GM19467 (cell line): ENCODE results near the gene KIF6.

ENCODE experiments used
- ATAC-seq: cut with Tn5 transposase; IDR thresholded peaks from one replicate; pipeline ENCODE4 v1.9.1; 2021; ENCODE audit warnings: mild to moderate bottlenecking, moderate library complexity; ENCODE audit not compliant: unreplicated experiment

Gene KIF6

DNA sequence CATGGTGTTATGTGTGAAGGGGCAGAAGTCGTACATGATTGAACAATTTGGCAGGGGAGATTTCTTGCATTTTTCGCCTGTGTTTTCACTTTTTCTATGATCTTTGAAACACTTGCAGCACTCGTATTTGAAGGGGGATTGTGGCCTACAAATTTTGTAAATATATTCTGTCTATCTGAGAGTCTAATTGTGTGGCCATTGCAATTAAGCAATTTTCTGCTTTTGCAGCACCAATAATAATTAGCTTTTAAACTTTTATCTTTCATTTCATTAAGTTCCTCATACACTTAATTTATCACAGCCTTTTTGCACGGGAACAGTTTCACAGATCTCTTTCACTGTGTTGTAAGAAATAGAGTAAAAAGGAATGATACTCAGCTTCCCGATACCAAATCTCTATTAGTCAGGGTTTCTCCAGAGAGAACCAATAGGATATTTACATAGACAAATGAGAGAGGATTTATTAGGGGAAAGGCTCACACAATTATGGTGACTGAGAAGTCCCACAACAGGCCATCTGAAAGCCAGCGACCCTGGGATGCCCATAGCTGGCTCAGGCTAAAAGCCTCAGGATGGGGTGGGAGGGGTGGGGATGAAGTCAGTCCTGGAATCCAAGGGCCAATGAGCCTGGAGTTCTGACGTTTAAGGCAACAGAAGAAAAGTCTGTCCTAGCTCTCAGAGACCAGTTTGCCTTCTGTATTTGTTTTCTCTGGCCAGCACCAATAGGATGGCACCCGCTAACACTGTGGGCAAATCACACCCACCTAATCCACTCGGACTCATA, 58.3 kb downstream of the KIF6 start:
- no peak for ATAC-seq

DNA sequence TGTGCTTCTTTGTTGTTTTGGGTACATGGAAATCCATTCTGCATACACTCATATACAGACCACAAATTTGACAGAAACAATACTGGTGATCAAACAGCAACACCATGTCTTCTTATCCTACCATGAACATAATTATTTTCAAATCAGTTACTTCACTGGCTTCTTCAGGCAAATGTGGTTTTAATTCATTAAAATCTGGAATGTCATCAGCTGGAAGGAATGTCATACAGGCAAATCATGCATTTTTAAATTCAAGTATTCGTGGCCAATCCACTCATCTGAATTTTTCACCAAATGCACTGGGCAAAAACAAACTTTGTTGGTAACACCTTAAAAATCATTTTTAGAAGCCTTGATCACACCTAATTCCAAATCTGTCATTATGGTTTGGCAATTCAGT, 59.3 kb downstream of the KIF6 start:
- no peak for ATAC-seq

DNA sequence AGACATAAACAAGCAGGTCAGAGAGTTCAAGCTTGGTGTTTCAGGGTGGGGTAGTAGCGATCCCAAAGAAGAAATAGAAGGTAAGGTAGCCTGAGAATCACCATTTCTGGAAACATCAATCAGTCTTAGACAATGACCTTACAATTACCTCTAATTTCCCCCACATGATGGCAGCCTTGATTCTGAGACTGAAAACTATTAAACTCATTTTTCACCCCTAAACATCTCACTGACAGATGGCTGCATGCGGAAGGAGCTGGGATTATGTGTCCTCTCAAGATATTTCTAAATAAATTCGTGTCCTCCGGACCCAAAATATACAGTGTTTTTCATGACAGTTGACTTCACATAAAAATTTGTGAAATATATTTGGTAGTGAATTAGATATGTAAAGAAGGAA, 61.0 kb downstream of the KIF6 start:
- ATAC-seq, result no peak

DNA sequence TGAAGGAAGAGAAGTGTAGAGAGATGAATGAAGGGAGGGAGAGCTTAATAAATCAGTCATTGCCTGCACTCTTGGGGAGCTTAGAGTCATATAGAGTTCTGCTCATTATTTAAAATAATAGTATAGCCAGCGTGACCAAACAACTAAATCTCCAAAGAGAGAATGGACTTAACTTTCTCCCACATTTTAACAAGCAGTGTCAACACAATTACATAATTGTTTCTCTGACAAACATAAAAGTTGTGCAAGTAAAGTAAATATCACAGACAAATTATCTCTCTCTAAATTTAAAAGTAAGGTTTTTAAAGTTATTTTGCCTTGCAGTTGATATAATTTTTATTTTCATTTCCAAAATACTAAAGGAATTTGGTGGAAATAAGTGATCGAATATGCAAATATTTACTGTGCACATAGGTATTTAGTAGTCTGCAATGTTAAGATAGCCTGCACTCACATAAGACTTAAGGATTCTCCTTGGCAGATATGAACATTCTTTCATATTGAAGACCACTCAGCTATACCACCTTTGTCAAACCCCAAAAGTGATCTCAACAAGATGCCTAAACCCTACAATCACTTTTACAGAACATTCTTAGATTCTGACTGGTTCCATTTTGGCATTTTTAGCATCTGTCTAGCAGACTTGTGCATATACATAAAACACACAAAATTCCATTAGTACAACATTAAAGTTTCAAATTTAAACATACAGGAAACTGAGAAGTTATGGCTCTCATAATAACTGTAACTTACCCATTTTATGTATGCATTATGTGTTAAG, 67.7 kb downstream of the KIF6 start:
- no peak for ATAC-seq

DNA sequence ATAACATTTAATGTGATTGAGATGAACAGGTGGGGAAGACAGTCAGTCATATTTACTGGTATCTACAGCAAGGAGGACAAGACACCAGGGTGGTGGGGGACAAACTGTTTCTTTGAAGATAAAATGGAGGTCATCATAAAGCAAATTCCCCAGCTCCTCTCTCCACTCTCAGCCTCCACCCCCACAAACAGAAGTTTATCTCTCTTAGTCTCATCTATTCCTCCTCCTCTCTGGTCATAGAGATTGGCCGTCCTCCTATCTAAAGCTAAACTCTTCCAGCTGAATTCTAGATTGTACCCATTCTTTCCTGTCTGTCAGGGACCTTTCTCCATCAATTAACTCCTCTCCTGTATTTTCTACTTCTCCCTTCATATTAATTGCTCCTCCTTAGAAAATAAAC, 71.1 kb downstream of the KIF6 start:
- no peak for ATAC-seq

DNA sequence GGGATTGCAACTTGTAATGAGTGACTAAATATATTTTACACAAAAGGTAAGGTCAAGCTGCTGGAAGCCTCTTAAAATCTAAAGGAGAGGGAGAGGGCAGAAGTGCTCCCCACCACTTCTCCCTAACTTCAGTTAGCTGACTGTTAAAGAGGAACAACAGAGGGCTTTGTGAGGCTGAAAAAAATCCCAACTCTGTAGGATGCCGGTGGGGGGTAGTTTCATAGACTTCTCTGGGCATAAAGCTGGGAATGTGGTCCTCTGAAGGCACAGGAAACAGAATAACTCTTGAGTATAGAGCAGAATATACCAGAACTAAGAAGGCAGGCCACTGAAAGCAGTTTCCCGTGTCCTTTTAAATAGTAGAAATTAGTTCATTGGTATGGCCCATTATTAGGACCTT, 71.6 kb downstream of the KIF6 start:
- no peak for ATAC-seq

DNA sequence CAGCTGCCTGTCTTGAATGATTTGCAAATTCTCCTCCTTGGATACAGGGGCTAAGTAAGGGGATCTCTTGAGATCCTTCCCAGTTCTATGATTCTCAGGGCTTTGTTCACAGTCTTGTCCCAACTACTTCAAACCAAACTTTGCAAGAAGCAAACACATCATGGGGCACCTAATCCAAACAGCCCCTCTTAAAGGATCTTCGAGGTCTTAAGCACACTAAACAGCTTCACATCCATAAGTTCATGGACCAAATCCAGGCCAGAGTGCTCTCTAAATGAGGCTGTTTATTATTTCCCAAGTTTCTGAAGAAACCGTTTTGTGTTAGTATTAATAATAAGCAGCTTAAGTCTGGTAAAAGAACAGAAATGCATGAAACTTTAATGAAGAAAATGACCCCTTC, 75.2 kb downstream of the KIF6 start:
- ATAC-seq, result no peak

DNA sequence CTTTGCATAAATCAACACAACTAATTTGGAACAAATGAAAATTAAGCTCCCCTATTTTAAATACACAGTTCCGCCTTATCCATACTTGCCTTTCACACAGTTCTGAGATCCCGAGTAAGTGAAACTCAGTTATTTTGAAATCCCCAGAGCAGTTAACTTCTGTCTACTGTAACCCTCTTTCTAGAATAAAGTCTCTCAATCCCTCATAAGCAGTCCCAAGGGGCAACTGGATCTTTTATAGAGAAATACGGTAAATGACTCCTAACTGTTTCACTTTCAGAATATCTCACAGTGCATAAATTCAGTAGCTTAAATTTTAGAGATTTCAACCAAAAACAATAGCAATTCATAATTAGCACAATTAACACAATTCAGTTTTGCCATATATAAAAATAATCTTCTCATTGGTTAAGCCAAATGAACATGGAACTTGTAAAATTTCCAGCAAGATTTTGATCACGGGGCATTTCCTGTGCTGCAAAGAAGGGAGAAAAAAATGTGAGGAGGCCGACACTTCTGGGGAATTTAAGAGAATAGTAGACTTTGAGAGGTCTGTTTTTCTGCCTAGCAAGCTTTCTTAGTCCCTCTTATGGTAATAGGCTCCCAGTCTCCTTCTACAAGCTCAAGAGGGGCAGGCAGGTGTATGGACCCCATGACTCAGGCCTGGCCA, 78.3 kb downstream of the KIF6 start:
- ATAC-seq, result no peak

DNA sequence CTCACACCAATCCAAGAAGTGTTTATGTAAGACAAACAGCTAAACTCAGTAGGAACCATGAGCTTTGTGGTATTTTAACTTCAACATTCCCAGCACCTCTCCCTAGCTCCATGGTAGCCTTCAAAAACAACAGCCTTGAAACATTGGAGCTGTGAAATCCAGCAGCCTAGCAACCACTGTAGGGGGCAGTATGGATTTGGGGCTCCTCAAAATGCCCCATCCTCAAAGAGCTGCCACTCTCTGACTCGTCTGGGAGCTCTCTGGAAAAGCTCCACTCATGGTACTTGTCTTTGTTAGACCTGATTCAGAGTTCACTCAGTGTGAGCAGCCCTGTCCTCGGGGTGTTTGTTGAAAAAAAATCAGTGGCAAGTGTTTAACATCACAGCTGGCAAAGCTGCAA, 82.9 kb downstream of the KIF6 start:
- ATAC-seq, result no peak

DNA sequence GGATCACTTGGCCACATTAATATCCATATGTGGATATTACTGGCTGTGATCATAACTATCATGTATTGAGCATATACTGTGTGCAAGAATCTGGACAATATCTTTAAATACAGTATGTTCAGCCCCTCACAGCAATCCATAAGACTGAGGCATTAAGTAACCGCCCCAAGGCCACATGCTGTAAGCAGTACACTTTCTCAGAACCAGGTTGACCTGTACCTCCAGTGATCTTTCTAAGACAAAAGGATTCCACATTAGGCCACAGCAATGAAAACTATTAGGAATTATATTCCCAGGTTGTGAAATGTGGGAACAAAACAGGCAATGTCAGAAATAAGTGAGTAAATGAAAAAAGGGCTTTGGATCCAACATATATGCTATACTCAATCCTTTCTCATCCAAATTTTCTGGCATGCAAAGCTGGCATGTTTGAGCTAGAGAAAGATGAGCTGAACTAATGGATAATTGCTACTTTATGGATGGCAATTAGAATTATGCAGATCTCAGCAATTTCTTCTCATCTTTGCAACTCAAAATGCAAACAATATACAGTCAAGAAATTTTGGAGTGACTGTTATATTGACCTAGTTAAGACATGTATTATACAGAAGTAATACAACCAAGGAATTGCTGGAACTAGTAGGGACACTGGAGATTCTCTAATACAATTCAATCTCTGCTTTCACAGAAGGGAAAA, 86.9 kb downstream of the KIF6 start:
- ATAC-seq, result no peak

DNA sequence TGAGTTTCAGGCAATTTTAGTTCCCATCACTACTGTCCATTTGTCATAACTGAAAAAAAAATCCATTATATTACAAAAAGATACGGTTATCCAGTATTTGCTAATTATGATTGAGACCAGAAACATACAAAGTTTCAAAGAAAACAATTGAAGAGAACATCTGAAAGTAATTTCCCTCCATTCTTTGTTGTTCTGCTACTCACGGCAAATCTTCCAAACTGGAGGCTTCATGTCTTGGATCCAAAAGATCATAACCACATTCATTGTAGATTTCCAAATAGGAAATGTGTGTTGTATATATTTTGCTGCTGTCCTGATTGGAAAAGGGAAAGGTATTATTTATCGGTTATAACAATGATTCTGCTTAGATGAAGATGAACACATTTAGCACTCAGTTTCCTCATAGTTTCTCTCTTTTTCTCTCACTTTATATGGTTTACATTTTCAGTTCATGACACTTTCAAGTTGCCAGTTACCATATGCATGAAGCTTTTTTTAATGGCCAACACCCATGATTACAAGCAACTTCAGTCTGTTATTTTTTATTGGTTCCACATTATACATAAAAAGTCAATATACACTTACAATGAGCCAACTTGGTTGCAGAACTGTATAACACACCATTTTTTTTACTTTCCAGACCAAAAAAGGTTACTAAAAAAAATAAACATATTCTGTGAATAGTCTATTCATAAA, 90.4 kb downstream of the KIF6 start:
- no peak for ATAC-seq

DNA sequence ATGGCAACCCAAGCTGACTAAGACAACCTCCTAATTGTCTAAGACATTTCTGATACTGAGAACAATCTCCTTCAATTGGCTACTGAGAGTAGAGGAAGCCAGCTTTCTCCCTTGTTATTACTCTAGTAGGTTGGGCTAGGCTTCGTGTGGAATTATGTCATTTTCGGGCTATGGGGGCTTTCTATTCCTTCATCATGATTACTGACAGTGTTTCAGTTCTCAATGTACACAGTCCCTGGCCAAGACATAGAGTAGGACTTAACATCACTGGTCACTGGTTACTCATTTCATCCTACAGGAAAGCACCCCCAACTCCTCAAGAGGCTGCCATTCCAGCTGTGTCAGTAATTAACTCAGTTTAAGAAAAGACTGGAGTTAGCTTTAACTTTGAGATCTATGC, 100.0 kb downstream of the KIF6 start:
- no peak for ATAC-seq

DNA sequence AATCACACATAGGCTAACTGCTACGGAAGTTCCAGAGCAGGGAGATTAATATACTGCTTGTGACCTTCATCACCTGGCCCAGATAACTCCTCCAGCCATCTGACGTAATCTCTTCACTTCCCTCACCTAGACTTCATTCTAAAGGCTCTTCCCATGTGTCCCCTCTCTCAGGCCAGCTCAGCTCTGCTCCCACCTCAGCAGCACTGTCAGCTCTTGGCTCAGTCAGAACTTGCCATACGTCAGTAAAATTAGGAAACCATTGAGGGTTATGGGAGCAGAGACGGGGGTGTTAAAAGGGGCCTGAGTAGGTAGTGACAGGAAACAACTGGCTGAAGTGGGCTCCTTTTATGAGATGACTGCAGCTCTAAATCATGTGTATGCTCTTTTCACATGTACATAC, 101.5 kb downstream of the KIF6 start:
- no peak for ATAC-seq

DNA sequence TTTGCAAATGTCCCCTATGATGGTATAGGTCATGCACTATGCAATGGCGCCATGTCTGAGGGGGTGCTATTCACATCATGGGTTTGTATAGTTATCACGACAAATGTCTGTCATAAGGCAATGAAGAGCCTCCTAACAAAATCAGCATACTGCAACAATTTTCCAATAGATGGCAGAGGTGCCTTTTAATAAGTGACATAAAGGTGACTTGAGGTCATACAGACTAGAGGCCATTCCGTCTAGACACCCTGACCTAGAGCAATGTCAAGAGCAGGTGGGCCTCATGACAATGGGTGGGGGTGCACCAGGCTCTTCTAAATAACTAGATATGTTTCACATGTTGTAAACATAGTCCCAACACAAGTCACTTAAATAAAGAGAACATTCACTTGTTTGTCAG, 107.7 kb downstream of the KIF6 start:
- no peak for ATAC-seq

DNA sequence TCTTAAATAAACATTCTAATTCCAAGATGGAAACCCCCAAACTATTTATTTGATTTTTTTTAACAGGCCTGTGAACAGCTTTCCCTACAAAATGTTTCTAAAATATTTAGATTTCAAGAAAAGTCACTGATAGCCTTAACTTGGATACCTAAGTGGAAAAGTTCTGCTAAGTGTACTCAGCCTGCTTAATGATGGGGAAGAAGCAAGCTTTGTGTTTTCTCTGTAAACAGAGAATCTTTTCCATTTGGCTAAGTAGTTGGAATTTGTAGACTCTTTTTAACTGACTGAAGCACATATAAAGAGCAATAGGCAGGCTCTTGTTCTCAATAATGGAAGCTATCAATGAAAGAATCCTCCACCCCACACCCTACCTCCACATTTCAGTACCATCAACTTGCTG, 108.2 kb downstream of the KIF6 start:
- no peak for ATAC-seq

DNA sequence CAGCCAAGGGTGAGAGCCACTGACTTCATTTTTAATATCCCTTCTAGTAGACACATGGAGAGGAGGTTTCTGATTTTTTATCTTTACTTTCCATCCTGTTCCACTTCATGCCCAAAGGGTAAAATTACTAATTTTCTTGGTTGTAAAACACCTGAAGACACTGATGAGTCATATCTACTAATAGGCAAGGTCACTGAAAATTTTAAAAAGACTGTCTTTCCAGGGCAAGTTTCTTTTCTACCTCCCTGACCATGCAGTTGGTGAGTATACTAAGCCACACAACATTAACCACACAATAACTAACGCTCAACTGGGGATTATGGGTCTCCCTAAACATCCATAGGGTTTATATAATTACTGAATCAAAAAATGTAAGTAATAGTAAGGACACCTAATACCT, 109.6 kb downstream of the KIF6 start:
- no peak for ATAC-seq

DNA sequence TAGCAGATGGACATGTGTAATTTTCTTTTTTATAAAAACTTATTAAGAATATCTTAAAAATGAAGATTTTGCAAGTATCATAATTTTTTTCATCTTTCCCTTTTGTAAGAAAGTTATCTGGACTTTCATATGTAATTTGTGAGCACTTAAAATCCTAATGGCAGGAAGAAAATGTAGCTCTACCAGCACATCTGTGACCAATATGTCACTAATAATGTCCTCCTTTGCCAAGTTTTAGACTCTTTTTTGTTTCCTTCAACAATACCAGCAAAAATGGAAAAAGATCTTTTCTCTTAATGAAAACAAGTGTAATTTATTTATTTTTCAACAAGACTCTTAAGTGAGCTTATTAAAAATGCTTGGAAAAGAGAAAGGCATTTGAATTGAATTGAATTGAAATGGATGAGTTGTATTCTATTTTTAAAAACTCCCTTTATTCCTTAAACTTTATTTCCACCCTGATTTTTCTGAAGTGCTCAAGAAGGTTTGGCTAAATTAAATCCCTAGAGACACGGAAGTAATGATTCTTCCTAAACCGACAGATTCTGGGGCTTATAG, 110.7 kb downstream of the KIF6 start:
- ATAC-seq, result no peak

DNA sequence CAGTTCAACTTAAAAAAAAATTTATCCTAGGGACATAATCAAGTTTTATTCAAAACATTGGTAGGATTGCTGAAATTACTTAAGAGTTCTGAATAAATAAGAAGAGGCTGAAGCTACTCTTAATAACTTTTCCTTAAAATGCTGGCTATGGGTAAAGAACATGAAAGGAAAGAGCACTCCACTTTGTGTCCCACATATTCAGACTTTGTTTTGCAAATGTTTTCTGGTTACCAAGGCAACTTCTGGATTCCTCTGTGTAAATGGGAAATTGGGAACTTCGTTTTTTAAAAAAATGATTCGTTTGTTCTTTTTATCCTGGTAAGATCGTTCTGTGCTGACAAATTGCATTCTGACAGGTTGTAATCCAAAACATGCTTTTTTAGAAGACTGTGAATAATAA, 115.0 kb downstream of the KIF6 start:
- ATAC-seq, result no peak

DNA sequence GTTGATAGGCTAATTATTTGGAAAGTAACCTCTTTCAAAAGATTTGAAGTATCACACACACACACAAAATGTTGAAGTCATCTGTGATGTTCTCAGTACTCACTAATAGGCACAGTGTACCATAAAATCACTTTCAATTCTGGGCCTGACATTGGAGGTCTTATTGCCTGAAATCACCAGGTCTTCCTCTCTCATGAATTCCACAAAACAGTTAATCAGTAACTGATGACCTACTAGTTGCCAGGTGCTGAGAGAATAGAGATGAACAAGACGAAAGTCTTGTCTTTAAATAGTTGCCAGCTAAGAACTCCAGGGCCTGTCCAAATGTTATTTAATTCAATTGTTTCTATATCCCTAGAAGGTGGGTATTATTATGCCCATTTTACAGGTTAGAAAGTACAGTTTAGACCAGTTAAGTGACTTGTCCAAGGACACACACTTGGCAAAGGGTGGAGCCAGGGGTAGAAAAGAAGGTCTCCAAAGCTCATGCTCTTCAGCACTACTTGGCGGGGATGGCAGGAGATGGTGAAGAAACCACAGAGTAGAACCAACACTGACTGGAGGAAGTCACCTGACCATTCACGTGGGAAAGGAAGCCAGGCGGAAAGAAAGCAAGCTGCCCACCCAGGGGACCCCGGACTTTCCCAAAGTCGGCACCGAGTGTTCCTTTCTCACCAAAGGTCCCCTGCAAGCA, 116.4 kb downstream of the KIF6 start:
- ATAC-seq, result peak; percentile 71
